ENCODE results near the gene PIK3R4.

PIK3R4 gene

GRCh38 chr3:130715616-130716015 lies 31.0 kb downstream of the PIK3R4 start:
- Mint-ChIP-seq H3K27ac (no peak overlapping the region), H3K4me3 (no peak overlapping the region), H3K9me3 (no peaks in the 10 kb centered on the region), H3K36me3 (peaks cover 26% of the 10 kb centered on the region), H3K27me3 (no peaks in the 10 kb centered on the region), H3K4me1 (no peaks in the 10 kb centered on the region)

GRCh38 chr3:130712718-130713423 lies 33.8 kb downstream of the PIK3R4 start:
- no peak overlapping the region for H3K27ac Mint-ChIP-seq
- H3K9me3 Mint-ChIP-seq, result no peaks in the 10 kb centered on the region
- H3K36me3 Mint-ChIP-seq, result peaks cover 32% of the 10 kb centered on the region
- H3K27me3 Mint-ChIP-seq, result no peaks in the 10 kb centered on the region
- no peak overlapping the region for H3K4me3 Mint-ChIP-seq
- no peaks in the 10 kb centered on the region for H3K4me1 Mint-ChIP-seq

GRCh38 chr3:130711565-130712324 lies 34.9 kb downstream of the PIK3R4 start:
- Mint-ChIP-seq H3K27ac (no peak overlapping the region), H3K27me3 (no peaks in the 10 kb centered on the region), H3K36me3 (peaks cover 28% of the 10 kb centered on the region), H3K9me3 (no peaks in the 10 kb centered on the region), H3K4me1 (no peaks in the 10 kb centered on the region), H3K4me3 (no peak overlapping the region)

- H3K36me3 Mint-ChIP-seq, result peaks cover 24% of the 10 kb centered on the region
- H3K4me1 Mint-ChIP-seq, result no peaks in the 10 kb centered on the region
- no peaks in the 10 kb centered on the region for H3K9me3 Mint-ChIP-seq
- H3K4me3 Mint-ChIP-seq, result no peak overlapping the region
- no peak overlapping the region for H3K27ac Mint-ChIP-seq
- no peaks in the 10 kb centered on the region for H3K27me3 Mint-ChIP-seq
Measured at GRCh38 chr3:130709671-130710070, 37.0 kb downstream of the PIK3R4 start.

GRCh38 chr3:130707902-130708601 lies 38.6 kb downstream of the PIK3R4 start:
- Mint-ChIP-seq H3K36me3 (peaks cover 26% of the 10 kb centered on the region), H3K4me3 (no peak overlapping the region), H3K4me1 (no peaks in the 10 kb centered on the region), H3K27me3 (no peaks in the 10 kb centered on the region), H3K9me3 (no peaks in the 10 kb centered on the region), H3K27ac (no peak overlapping the region)

GRCh38 chr3:130705501-130705900 lies 41.1 kb downstream of the PIK3R4 start:
- Mint-ChIP-seq H3K36me3 (peaks cover 28% of the 10 kb centered on the region), H3K4me3 (no peak overlapping the region), H3K27me3 (no peaks in the 10 kb centered on the region), H3K27ac (no peak overlapping the region), H3K9me3 (no peaks in the 10 kb centered on the region), H3K4me1 (no peaks in the 10 kb centered on the region)

- no peaks in the 10 kb centered on the region for H3K4me1 Mint-ChIP-seq
- no peak overlapping the region for H3K4me3 Mint-ChIP-seq
- H3K9me3 Mint-ChIP-seq, result no peaks in the 10 kb centered on the region
- no peak overlapping the region for H3K27ac Mint-ChIP-seq
- H3K36me3 Mint-ChIP-seq, result peaks cover 30% of the 10 kb centered on the region
- no peaks in the 10 kb centered on the region for H3K27me3 Mint-ChIP-seq
Measured at GRCh38 chr3:130702985-130703384, 43.6 kb downstream of the PIK3R4 start.

- H3K27ac Mint-ChIP-seq, result no peak overlapping the region
- H3K4me3 Mint-ChIP-seq, result no peak overlapping the region
- H3K36me3 Mint-ChIP-seq, result peaks cover 36% of the 10 kb centered on the region
- H3K9me3 Mint-ChIP-seq, result no peaks in the 10 kb centered on the region
- H3K27me3 Mint-ChIP-seq, result no peaks in the 10 kb centered on the region
- no peaks in the 10 kb centered on the region for H3K4me1 Mint-ChIP-seq
Measured at GRCh38 chr3:130700541-130700940, 46.1 kb downstream of the PIK3R4 start.

- Mint-ChIP-seq H3K4me3 (no peak overlapping the region), H3K36me3 (peaks cover 37% of the 10 kb centered on the region), H3K4me1 (no peaks in the 10 kb centered on the region), H3K27ac (no peak overlapping the region), H3K9me3 (no peaks in the 10 kb centered on the region), H3K27me3 (no peaks in the 10 kb centered on the region)
Measured at GRCh38 chr3:130699765-130700164, 46.9 kb downstream of the PIK3R4 start.

- Mint-ChIP-seq H3K9me3 (no peaks in the 10 kb centered on the region), H3K4me3 (no peak overlapping the region), H3K27me3 (no peaks in the 10 kb centered on the region), H3K36me3 (peaks cover 37% of the 10 kb centered on the region), H3K27ac (no peak overlapping the region), H3K4me1 (no peaks in the 10 kb centered on the region)
Measured at GRCh38 chr3:130693314-130693713, 53.3 kb downstream of the PIK3R4 start.

- H3K27ac Mint-ChIP-seq, result peak overlapping the region; percentile 14
- no peaks in the 10 kb centered on the region for H3K9me3 Mint-ChIP-seq
- no peaks in the 10 kb centered on the region for H3K27me3 Mint-ChIP-seq
- H3K4me3 Mint-ChIP-seq, result no peak overlapping the region
- H3K36me3 Mint-ChIP-seq, result peaks cover 36% of the 10 kb centered on the region
- H3K4me1 Mint-ChIP-seq, result no peaks in the 10 kb centered on the region
Measured at GRCh38 chr3:130692455-130692854, 54.2 kb downstream of the PIK3R4 start.

GRCh38 chr3:130688697-130689470 lies 57.7 kb downstream of the PIK3R4 start:
- no peaks in the 10 kb centered on the region for H3K9me3 Mint-ChIP-seq
- H3K4me3 Mint-ChIP-seq, result no peak overlapping the region

GRCh38 chr3:130688015-130688688 lies 58.5 kb downstream of the PIK3R4 start:
- Mint-ChIP-seq H3K4me3 (no peak overlapping the region), H3K27me3 (no peaks in the 10 kb centered on the region), H3K27ac (no peak overlapping the region), H3K9me3 (no peaks in the 10 kb centered on the region), H3K4me1 (no peaks in the 10 kb centered on the region), H3K36me3 (peaks cover 36% of the 10 kb centered on the region)

More at GRCh38 chr3:130688697-130689470, 57.7 kb downstream of the PIK3R4 start:
- no peak overlapping the region for H3K27ac Mint-ChIP-seq
- no peaks in the 10 kb centered on the region for H3K4me1 Mint-ChIP-seq
- no peaks in the 10 kb centered on the region for H3K27me3 Mint-ChIP-seq
- peaks cover 33% of the 10 kb centered on the region for H3K36me3 Mint-ChIP-seq

GRCh38 chr3:130687327-130687726 lies 59.3 kb downstream of the PIK3R4 start:
- H3K27ac Mint-ChIP-seq, result no peak overlapping the region
- no peaks in the 10 kb centered on the region for H3K4me1 Mint-ChIP-seq
- no peaks in the 10 kb centered on the region for H3K9me3 Mint-ChIP-seq
- H3K36me3 Mint-ChIP-seq, result peaks cover 44% of the 10 kb centered on the region
- no peaks in the 10 kb centered on the region for H3K27me3 Mint-ChIP-seq
- no peak overlapping the region for H3K4me3 Mint-ChIP-seq

- no peaks in the 10 kb centered on the region for H3K27me3 Mint-ChIP-seq
- H3K9me3 Mint-ChIP-seq, result no peaks in the 10 kb centered on the region
- no peak overlapping the region for H3K27ac Mint-ChIP-seq
- peaks cover 42% of the 10 kb centered on the region for H3K36me3 Mint-ChIP-seq
- H3K4me1 Mint-ChIP-seq, result no peaks in the 10 kb centered on the region
- H3K4me3 Mint-ChIP-seq, result no peak overlapping the region
Measured at GRCh38 chr3:130686833-130687232, 59.8 kb downstream of the PIK3R4 start.
